Measurements from ENCODE around the gene SLC35E2B.
A peak's percentile ranks its signal among the peaks of the same experiment; 100 is the strongest.
"Not testable (repeated sequence)": the region's sequence is repeated elsewhere in the genome, so short reads cannot be mapped to it uniquely, and the experiment has no call there.

The SLC35E2B gene

GRCh38 chr1:1697358-1698183, 5.0 kb upstream of the SLC35E2B start:
- H3K4me3 ChIP-seq (ENCODE audit: low read depth, low read length); DNase-seq (ENCODE audit: low read depth); in situ Hi-C loops (cut with HindIII; ENCODE audit: low sequenced_read_pairs): not testable (repeated sequence)

- in situ Hi-C loops (cut with HindIII; ENCODE audit: low sequenced_read_pairs); DNase-seq (ENCODE audit: low read depth); H3K4me3 ChIP-seq (ENCODE audit: low read depth, low read length): not testable (repeated sequence)
These were observed 4.1 kb upstream of the SLC35E2B start for GRCh38 chr1:1696431-1697357.

GRCh38 chr1:1692324-1692713, 276 bp downstream of the SLC35E2B start:
- in situ Hi-C loops (cut with HindIII; ENCODE audit: low sequenced_read_pairs) = not testable (repeated sequence)
- peak; percentile 13 for DNase-seq (ENCODE audit: low read depth)
- peak overlapping the region; percentile 49 for H3K4me3 ChIP-seq (ENCODE audit: low read depth, low read length)

- peak overlapping the region; percentile 33 for H3K4me3 ChIP-seq (ENCODE audit: low read depth, low read length)
- in situ Hi-C loops (cut with HindIII; ENCODE audit: low sequenced_read_pairs); DNase-seq (ENCODE audit: low read depth): not testable (repeated sequence)
These were observed 1.2 kb downstream of the SLC35E2B start for GRCh38 chr1:1691443-1691842.

- DNase-seq (ENCODE audit: low read depth); H3K4me3 ChIP-seq (ENCODE audit: low read depth, low read length); in situ Hi-C loops (cut with HindIII; ENCODE audit: low sequenced_read_pairs): not testable (repeated sequence)
These were observed 3.1 kb downstream of the SLC35E2B start for GRCh38 chr1:1689526-1689925.

- in situ Hi-C loops (cut with HindIII; ENCODE audit: low sequenced_read_pairs) = no loop called here
- no peak for TF ChIP-seq CTCF (IDR thresholded peaks at IDR 0.05; ENCODE audit: low read depth, low read length, missing control alignments)
- H3K4me3 ChIP-seq (ENCODE audit: low read depth, low read length) = no peak overlapping the region
- no peak for DNase-seq (ENCODE audit: low read depth)
These were observed 4.7 kb downstream of the SLC35E2B start for GRCh38 chr1:1687846-1688245.

GRCh38 chr1:1684031-1684681, 8.4 kb downstream of the SLC35E2B start:
- TF ChIP-seq CTCF (IDR thresholded peaks at IDR 0.05; ENCODE audit: low read depth, low read length, missing control alignments) = no peak
- in situ Hi-C loops (cut with HindIII; ENCODE audit: low sequenced_read_pairs) = no loop called here
- no peak for DNase-seq (ENCODE audit: low read depth)
- H3K4me3 ChIP-seq (ENCODE audit: low read depth, low read length) = no peak overlapping the region

GRCh38 chr1:1683104-1683905, 9.3 kb downstream of the SLC35E2B start:
- H3K4me3 ChIP-seq (ENCODE audit: low read depth, low read length) = no peak overlapping the region
- no peak for TF ChIP-seq CTCF (IDR thresholded peaks at IDR 0.05; ENCODE audit: low read depth, low read length, missing control alignments)
- in situ Hi-C loops (cut with HindIII; ENCODE audit: low sequenced_read_pairs) = no loop called here
- DNase-seq (ENCODE audit: low read depth) = no peak
